Measurements from ENCODE around the gene SMIM34. TPM values are rescaled to one million over a fixed set of nuclear protein-coding genes. Genes with fewer than 3 reads are reported as not detected.
A peak's percentile ranks its signal among the peaks of the same experiment; 100 is the strongest.
"Not testable (repeated sequence)": the region's sequence is repeated elsewhere in the genome, so short reads cannot be mapped to it uniquely, and the experiment has no call there.

Gene SMIM34
- total RNA-seq, result under 1 TPM in 1 of 10 donors, not detected in 9; 0.30 TPM
- not detected for polyA plus RNA-seq
- long read RNA-seq, donor 1, result 0 reads
- long read RNA-seq, donor 2, result 0 reads
- long read RNA-seq, donor 3, result 0 reads

DNA sequence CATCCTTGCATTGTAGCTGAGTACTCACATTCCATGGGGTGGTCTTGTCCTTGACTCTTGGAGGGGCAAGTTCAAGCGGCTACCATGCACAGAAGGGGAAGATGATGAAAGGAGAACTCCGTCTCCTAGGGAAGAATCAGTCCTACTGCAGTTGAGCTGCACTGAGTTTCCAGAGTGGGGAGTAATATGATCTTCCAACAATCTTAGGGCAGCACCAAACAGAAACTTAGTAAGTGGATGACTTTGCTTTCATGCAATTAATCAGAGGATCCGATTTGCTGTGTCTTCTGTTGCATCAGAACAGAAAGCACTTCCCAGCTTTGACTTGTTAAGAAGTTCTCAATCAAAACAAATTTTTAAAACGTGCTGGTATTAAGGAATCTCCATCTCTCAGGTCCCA, at the start of gene SMIM34:
Gene SMIM34, minus strand, starts transcription at position 147 of the 400 bp plus-strand sequence. Its CDS starts 112 bp downstream, at position 35.
- DNase-seq; intact Hi-C loops (cut with DNase I); H3K4me1 ChIP-seq; H3K27me3 ChIP-seq; H3K36me3 ChIP-seq; H3K27ac ChIP-seq; H3K9me3 ChIP-seq; ATAC-seq; H3K4me3 ChIP-seq: not testable (repeated sequence)
- WGBS, 2 donors, result no CpG with 5 or more reads among the region's 4 CpGs

DNA sequence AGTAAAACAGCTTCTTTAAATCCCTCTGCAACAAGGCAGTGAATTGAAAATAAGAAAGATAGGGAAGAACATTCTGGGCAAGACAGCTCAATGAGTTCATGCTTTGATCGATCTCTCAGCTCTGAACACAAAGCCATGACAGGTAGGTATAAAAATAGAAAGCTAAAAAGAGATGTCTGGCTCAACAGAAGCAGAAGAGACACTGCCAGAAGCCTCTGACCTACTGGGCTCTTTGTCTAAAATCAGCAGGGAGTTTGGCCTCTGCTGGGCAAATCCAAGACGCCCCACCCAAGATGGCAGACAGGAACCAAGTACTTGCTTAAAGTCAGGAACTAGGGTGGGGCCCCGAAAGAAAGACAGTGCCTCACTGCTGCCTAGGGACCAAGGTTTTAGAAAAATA, 43.6 kb upstream of the SMIM34 start:
- H3K27ac ChIP-seq; DNase-seq; intact Hi-C loops (cut with DNase I); H3K36me3 ChIP-seq; H3K9me3 ChIP-seq; ATAC-seq; H3K4me3 ChIP-seq; H3K4me1 ChIP-seq; H3K27me3 ChIP-seq: not testable (repeated sequence)
- WGBS, 2 donors, result no CpG with 5 or more reads among the region's 3 CpGs

DNA sequence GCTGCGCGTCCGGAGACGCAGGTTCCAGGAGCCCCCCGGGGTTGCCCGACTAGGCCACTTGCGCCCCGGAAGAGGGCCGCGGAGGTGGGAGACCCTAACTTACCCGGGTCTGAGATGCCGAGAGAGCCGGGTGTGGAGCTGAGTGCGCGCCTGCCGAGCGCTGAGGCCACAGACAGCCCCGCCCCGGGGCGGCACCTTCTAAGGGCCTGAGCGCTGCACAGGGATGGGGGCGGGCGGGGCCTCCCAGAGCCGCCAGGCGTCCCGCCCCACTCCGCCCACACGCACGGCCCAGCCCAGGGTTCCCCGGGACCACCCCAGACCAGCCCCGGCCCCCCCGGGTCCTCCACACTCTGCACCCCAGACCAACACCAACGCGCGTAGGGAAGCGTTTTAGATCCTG, 35.7 kb upstream of the SMIM34 start:
- H3K36me3 ChIP-seq; intact Hi-C loops (cut with DNase I); H3K27ac ChIP-seq; H3K4me3 ChIP-seq; DNase-seq; H3K9me3 ChIP-seq; H3K4me1 ChIP-seq; H3K27me3 ChIP-seq: not testable (repeated sequence)
- no CpG with 5 or more reads among the region's 36 CpGs for WGBS, 2 donors
- ATAC-seq, result peak; percentile 75 to 97 (median 90)

- H3K27me3 ChIP-seq; ATAC-seq; intact Hi-C loops (cut with DNase I); H3K27ac ChIP-seq; H3K4me3 ChIP-seq; H3K4me1 ChIP-seq; H3K36me3 ChIP-seq; DNase-seq; H3K9me3 ChIP-seq: not testable (repeated sequence)
- no CpG with 5 or more reads among the region's 7 CpGs for WGBS, 2 donors
These were observed 34.5 kb upstream of the SMIM34 start for GRCh38 chr21:34458266-34458665.

DNA sequence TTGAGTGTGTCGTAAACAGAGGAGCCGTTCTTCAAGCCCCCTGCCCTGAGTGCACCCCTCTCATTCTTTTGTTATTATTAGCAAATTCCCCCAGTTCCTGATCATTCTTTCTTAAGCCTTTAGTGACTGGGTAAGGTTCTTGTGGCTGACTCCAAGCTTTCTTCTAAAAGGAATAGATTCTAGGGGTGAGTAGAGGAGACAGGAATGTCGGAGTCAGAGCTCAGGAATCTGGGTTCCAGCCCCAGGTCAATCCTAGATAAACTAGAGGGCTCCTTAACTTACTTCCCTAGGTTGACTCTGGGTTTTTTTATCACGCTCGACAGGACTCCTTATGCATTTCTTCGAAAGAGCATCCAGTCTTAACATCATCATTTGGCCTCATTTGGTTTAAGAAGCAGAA, 32.4 kb upstream of the SMIM34 start:
- H3K4me3 ChIP-seq; H3K9me3 ChIP-seq; intact Hi-C loops (cut with DNase I); H3K36me3 ChIP-seq; DNase-seq; H3K27me3 ChIP-seq; ATAC-seq; H3K27ac ChIP-seq; H3K4me1 ChIP-seq: not testable (repeated sequence)
- WGBS, 2 donors, result no CpG with 5 or more reads among the region's 6 CpGs

DNA sequence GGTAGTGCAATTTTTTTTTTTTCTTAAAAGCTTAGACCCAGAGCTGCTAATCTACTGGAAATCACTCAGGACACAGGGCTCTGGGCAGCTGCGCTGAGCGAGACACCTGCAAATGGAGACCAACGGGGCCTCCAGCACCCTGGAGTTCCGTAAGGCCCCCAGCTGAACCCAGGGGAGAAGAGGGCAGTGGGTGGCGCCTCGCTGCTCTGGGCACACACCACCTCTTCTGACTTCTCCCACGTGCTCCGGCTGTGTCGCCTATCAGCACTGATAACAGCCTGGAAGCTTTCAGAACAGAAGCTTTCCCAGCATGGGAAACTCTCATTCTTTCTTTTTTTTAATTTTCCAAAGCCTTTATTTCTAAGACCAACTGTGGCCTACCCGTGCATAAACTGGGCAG, 31.9 kb upstream of the SMIM34 start:
- H3K27ac ChIP-seq; H3K27me3 ChIP-seq; H3K36me3 ChIP-seq; intact Hi-C loops (cut with DNase I); H3K4me3 ChIP-seq; H3K9me3 ChIP-seq; DNase-seq; H3K4me1 ChIP-seq: not testable (repeated sequence)
- WGBS, 2 donors, result no CpG with 5 or more reads among the region's 10 CpGs
- ATAC-seq, result peak in 7 of 8 donors; percentile 70 to 91 (median 85)

GRCh38 chr21:34447018-34447417, 23.3 kb upstream of the SMIM34 start:
- H3K4me3 ChIP-seq; H3K27me3 ChIP-seq; intact Hi-C loops (cut with DNase I); H3K9me3 ChIP-seq; H3K36me3 ChIP-seq; H3K27ac ChIP-seq; H3K4me1 ChIP-seq; DNase-seq: not testable (repeated sequence)
- peak; percentile 56 to 94 (median 78) for ATAC-seq
- no CpG with 5 or more reads among the region's 8 CpGs for WGBS, 2 donors

DNA sequence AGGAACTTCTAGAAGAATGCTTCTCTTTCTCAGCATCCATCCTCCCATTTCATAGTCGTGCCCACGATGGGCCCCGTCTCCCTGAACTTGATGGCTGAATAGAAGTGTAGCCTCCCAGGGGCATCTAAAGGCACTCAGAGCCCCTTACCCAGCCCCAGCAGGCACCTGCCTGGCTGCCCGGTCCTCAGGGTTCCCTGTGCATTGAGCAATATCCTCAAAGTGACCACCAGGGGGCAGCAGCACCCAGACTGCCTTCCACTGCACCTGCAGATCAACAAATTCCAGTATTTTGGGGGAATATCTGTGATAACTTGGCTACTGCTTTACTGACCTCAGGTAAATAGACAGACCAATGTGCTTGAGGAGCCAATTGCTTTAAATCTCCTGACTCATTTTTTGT, 19.7 kb upstream of the SMIM34 start:
- peak in 6 of 8 donors; percentile 50 to 81 (median 62) for ATAC-seq
- not testable (repeated sequence) for H3K4me3 ChIP-seq
- no CpG with 5 or more reads among the region's 4 CpGs for WGBS, 2 donors

DNA sequence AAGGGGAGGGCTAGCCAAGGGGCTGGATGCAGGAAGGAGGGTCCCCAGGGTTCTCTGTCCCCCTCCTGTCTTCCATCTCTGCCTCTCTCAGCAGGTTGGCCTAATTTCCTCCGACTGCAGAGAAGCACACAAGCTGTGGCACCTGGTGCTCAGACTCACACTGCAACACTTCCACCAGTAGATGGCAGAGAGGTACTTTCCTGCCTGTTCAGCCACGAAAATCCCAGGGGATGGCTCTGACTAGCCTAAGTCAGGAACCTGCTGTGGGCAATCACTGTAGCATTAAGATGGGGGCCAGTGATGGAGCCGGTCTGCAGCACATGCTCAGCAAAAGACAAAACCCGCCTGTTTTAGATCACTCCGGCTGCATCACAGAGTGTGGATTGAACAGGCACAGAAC, 6.0 kb upstream of the SMIM34 start:
- H3K27ac ChIP-seq; H3K4me1 ChIP-seq; H3K4me3 ChIP-seq; intact Hi-C loops (cut with DNase I); H3K9me3 ChIP-seq; DNase-seq; H3K36me3 ChIP-seq; H3K27me3 ChIP-seq: not testable (repeated sequence)
- ATAC-seq, result peak in 3 of 8 donors; percentile 46 to 64 (median 56)
- WGBS, 2 donors, result no CpG with 5 or more reads among the region's 5 CpGs

More for the DNA sequence above, 19.7 kb upstream of the SMIM34 start:
- H3K27ac ChIP-seq; DNase-seq; H3K9me3 ChIP-seq; H3K27me3 ChIP-seq; H3K4me1 ChIP-seq; H3K36me3 ChIP-seq; intact Hi-C loops (cut with DNase I): not testable (repeated sequence)

DNA sequence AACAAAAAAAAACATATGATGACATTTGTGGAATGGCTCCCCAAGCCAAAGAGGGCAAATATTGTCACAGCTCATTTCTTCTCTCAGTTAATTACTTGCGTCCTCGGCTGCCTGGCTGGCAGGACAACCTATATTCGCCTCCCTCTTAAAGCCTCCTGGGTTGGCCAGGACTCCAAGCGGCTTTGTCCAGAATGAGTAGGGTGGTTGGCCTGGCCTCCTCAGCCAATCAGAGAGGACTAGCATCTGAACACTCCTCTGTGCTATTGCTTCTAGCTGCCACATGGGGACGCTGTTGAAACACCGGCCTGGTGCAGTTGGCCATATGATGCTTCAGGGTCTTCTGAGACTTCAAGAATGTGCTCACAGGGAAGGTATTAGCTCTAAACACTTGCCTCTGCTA, 4.7 kb upstream of the SMIM34 start:
- H3K27me3 ChIP-seq; H3K4me1 ChIP-seq; H3K36me3 ChIP-seq; H3K27ac ChIP-seq; DNase-seq; H3K9me3 ChIP-seq; ATAC-seq; H3K4me3 ChIP-seq; intact Hi-C loops (cut with DNase I): not testable (repeated sequence)
- no CpG with 5 or more reads among the region's 6 CpGs for WGBS, 2 donors

GRCh38 chr21:34427339-34427738, 3.6 kb upstream of the SMIM34 start:
- intact Hi-C loops (cut with DNase I); H3K27me3 ChIP-seq; ATAC-seq; H3K4me3 ChIP-seq; H3K36me3 ChIP-seq; H3K9me3 ChIP-seq; DNase-seq; H3K27ac ChIP-seq; H3K4me1 ChIP-seq: not testable (repeated sequence)
- WGBS, 2 donors, result no CpG with 5 or more reads among the region's 8 CpGs

- H3K27ac ChIP-seq; intact Hi-C loops (cut with DNase I); H3K9me3 ChIP-seq; H3K4me1 ChIP-seq; H3K4me3 ChIP-seq; H3K36me3 ChIP-seq; ATAC-seq; H3K27me3 ChIP-seq; DNase-seq: not testable (repeated sequence)
- WGBS, 2 donors, result no CpG with 5 or more reads among the region's 5 CpGs
These were observed 6.2 kb downstream of the SMIM34 start for GRCh38 chr21:34417448-34418077.

Data from heart right ventricle (tissue), 16 donors.